ENCODE measurements around the gene IFI44L. TPM values are rescaled to one million over a fixed set of nuclear protein-coding genes. Genes with fewer than 3 reads are reported as not detected.

IFI44L gene
- total and polyA plus RNA-seq, 2 donors, result 30.9 to 49.1 TPM

GRCh38 chr1:78672428-78672827, 52.2 kb downstream of the IFI44L start:
- 96% methylated on average over 1 of the region's 1 CpG for WGBS
- no peaks in the 10 kb centered on the region for H3K36me3 ChIP-seq (ENCODE audit: control insufficient read depth in 2 of 2, insufficient read depth in 2 of 2, low read length in 1 of 2)
- H3K4me1 ChIP-seq (ENCODE audit: control insufficient read depth in 2 of 2, insufficient read depth in 2 of 2, low read length in 2 of 2), result no peaks in the 10 kb centered on the region
- no peak for DNase-seq (ENCODE audit: low read depth in 6 of 9, low spot score in 9 of 9)
- H3K9me3 ChIP-seq (ENCODE audit: control insufficient read depth in 2 of 2, insufficient read depth in 1 of 2, low read length in 1 of 2), result no peaks in the 10 kb centered on the region
- H3K27me3 ChIP-seq (ENCODE audit: control insufficient read depth in 2 of 2, insufficient read depth in 1 of 2, low read length in 1 of 2), result no peaks in the 10 kb centered on the region
- H3K4me3 ChIP-seq (ENCODE audit: low read length in 2 of 2), result no peak overlapping the region
- no peak overlapping the region for H3K27ac ChIP-seq (ENCODE audit: low read depth in 1 of 2, low read length in 1 of 2)

GRCh38 chr1:78673120-78673519, 52.9 kb downstream of the IFI44L start:
- Histone ChIP-seq H3K36me3 (ENCODE audit: control insufficient read depth in 2 of 2, insufficient read depth in 2 of 2, low read length in 1 of 2) (no peaks in the 10 kb centered on the region), H3K9me3 (ENCODE audit: control insufficient read depth in 2 of 2, insufficient read depth in 1 of 2, low read length in 1 of 2) (no peaks in the 10 kb centered on the region), H3K4me1 (ENCODE audit: control insufficient read depth in 2 of 2, insufficient read depth in 2 of 2, low read length in 2 of 2) (no peaks in the 10 kb centered on the region), H3K27ac (ENCODE audit: low read depth in 1 of 2, low read length in 1 of 2) (no peak overlapping the region), H3K27me3 (ENCODE audit: control insufficient read depth in 2 of 2, insufficient read depth in 1 of 2, low read length in 1 of 2) (no peaks in the 10 kb centered on the region), H3K4me3 (ENCODE audit: low read length in 2 of 2) (no peak overlapping the region)
- 97% methylated on average over 5 of the region's 5 CpGs for WGBS
- peak in 1 of 9 donors; percentile 19 for DNase-seq (ENCODE audit: low read depth in 6 of 9, low spot score in 9 of 9)

- 56% methylated on average over 9 of the region's 9 CpGs for WGBS
- Histone ChIP-seq H3K4me3 (ENCODE audit: low read length in 2 of 2) (no peak overlapping the region), H3K27me3 (ENCODE audit: control insufficient read depth in 2 of 2, insufficient read depth in 1 of 2, low read length in 1 of 2) (no peaks in the 10 kb centered on the region), H3K36me3 (ENCODE audit: control insufficient read depth in 2 of 2, insufficient read depth in 2 of 2, low read length in 1 of 2) (no peaks in the 10 kb centered on the region), H3K4me1 (ENCODE audit: control insufficient read depth in 2 of 2, insufficient read depth in 2 of 2, low read length in 2 of 2) (peaks cover 0 to 3% of the 10 kb centered on the region in 2 donors), H3K9me3 (ENCODE audit: control insufficient read depth in 2 of 2, insufficient read depth in 1 of 2, low read length in 1 of 2) (no peaks in the 10 kb centered on the region), H3K27ac (ENCODE audit: low read depth in 1 of 2, low read length in 1 of 2) (no peak overlapping the region)
- DNase-seq (ENCODE audit: low read depth in 6 of 9, low spot score in 9 of 9), result peak in 8 of 9 donors; percentile 28 to 76 (median 48)
Measured at GRCh38 chr1:78676347-78676982, 56.2 kb downstream of the IFI44L start.

- Histone ChIP-seq H3K27ac (ENCODE audit: low read depth in 1 of 2, low read length in 1 of 2) (no peak overlapping the region), H3K4me3 (ENCODE audit: low read length in 2 of 2) (no peak overlapping the region), H3K9me3 (ENCODE audit: control insufficient read depth in 2 of 2, insufficient read depth in 1 of 2, low read length in 1 of 2) (no peaks in the 10 kb centered on the region), H3K27me3 (ENCODE audit: control insufficient read depth in 2 of 2, insufficient read depth in 1 of 2, low read length in 1 of 2) (no peaks in the 10 kb centered on the region), H3K36me3 (ENCODE audit: control insufficient read depth in 2 of 2, insufficient read depth in 2 of 2, low read length in 1 of 2) (no peaks in the 10 kb centered on the region), H3K4me1 (ENCODE audit: control insufficient read depth in 2 of 2, insufficient read depth in 2 of 2, low read length in 2 of 2) (peaks cover 0 to 3% of the 10 kb centered on the region in 2 donors)
- DNase-seq (ENCODE audit: low read depth in 6 of 9, low spot score in 9 of 9), result no peak
- WGBS, result 95% methylated on average over 3 of the region's 3 CpGs
Measured at GRCh38 chr1:78676993-78677392, 56.7 kb downstream of the IFI44L start.

- no peak overlapping the region for H3K4me3 ChIP-seq (ENCODE audit: low read length in 2 of 2)
- no peak overlapping the region for H3K27ac ChIP-seq (ENCODE audit: low read depth in 1 of 2, low read length in 1 of 2)
- H3K9me3 ChIP-seq (ENCODE audit: control insufficient read depth in 2 of 2, insufficient read depth in 1 of 2, low read length in 1 of 2), result no peaks in the 10 kb centered on the region
Measured at GRCh38 chr1:78677788-78678187, 57.5 kb downstream of the IFI44L start.

GRCh38 chr1:78678324-78678723, 58.1 kb downstream of the IFI44L start:
- Histone ChIP-seq H3K4me3 (ENCODE audit: low read length in 2 of 2) (no peak overlapping the region), H3K27ac (ENCODE audit: low read depth in 1 of 2, low read length in 1 of 2) (no peak overlapping the region), H3K36me3 (ENCODE audit: control insufficient read depth in 2 of 2, insufficient read depth in 2 of 2, low read length in 1 of 2) (no peaks in the 10 kb centered on the region), H3K4me1 (ENCODE audit: control insufficient read depth in 2 of 2, insufficient read depth in 2 of 2, low read length in 2 of 2) (peaks cover 0 to 3% of the 10 kb centered on the region in 2 donors), H3K27me3 (ENCODE audit: control insufficient read depth in 2 of 2, insufficient read depth in 1 of 2, low read length in 1 of 2) (no peaks in the 10 kb centered on the region), H3K9me3 (ENCODE audit: control insufficient read depth in 2 of 2, insufficient read depth in 1 of 2, low read length in 1 of 2) (no peaks in the 10 kb centered on the region)
- DNase-seq (ENCODE audit: low read depth in 6 of 9, low spot score in 9 of 9), result peak in 1 of 9 donors; percentile 18

More at GRCh38 chr1:78677788-78678187, 57.5 kb downstream of the IFI44L start:
- peaks cover 0 to 3% of the 10 kb centered on the region in 2 donors for H3K4me1 ChIP-seq (ENCODE audit: control insufficient read depth in 2 of 2, insufficient read depth in 2 of 2, low read length in 2 of 2)
- H3K36me3 ChIP-seq (ENCODE audit: control insufficient read depth in 2 of 2, insufficient read depth in 2 of 2, low read length in 1 of 2), result no peaks in the 10 kb centered on the region
- H3K27me3 ChIP-seq (ENCODE audit: control insufficient read depth in 2 of 2, insufficient read depth in 1 of 2, low read length in 1 of 2), result no peaks in the 10 kb centered on the region
- WGBS, result 98% methylated on average over 3 of the region's 3 CpGs
- DNase-seq (ENCODE audit: low read depth in 6 of 9, low spot score in 9 of 9), result no peak

- no peak overlapping the region for H3K27ac ChIP-seq (ENCODE audit: low read depth in 1 of 2, low read length in 1 of 2)
- H3K27me3 ChIP-seq (ENCODE audit: control insufficient read depth in 2 of 2, insufficient read depth in 1 of 2, low read length in 1 of 2), result no peaks in the 10 kb centered on the region
- no peak overlapping the region for H3K4me3 ChIP-seq (ENCODE audit: low read length in 2 of 2)
- H3K4me1 ChIP-seq (ENCODE audit: control insufficient read depth in 2 of 2, insufficient read depth in 2 of 2, low read length in 2 of 2), result peaks cover 0 to 3% of the 10 kb centered on the region in 2 donors
- no peaks in the 10 kb centered on the region for H3K9me3 ChIP-seq (ENCODE audit: control insufficient read depth in 2 of 2, insufficient read depth in 1 of 2, low read length in 1 of 2)
- 91% methylated on average over 2 of the region's 2 CpGs for WGBS
- DNase-seq (ENCODE audit: low read depth in 6 of 9, low spot score in 9 of 9), result no peak
- H3K36me3 ChIP-seq (ENCODE audit: control insufficient read depth in 2 of 2, insufficient read depth in 2 of 2, low read length in 1 of 2), result no peaks in the 10 kb centered on the region
Measured at GRCh38 chr1:78681265-78681664, 61.0 kb downstream of the IFI44L start.

- Histone ChIP-seq H3K27me3 (ENCODE audit: control insufficient read depth in 2 of 2, insufficient read depth in 1 of 2, low read length in 1 of 2) (no peaks in the 10 kb centered on the region), H3K9me3 (ENCODE audit: control insufficient read depth in 2 of 2, insufficient read depth in 1 of 2, low read length in 1 of 2) (no peaks in the 10 kb centered on the region), H3K4me1 (ENCODE audit: control insufficient read depth in 2 of 2, insufficient read depth in 2 of 2, low read length in 2 of 2) (peaks cover 0 to 3% of the 10 kb centered on the region in 2 donors), H3K4me3 (ENCODE audit: low read length in 2 of 2) (no peak overlapping the region), H3K27ac (ENCODE audit: low read depth in 1 of 2, low read length in 1 of 2) (no peak overlapping the region), H3K36me3 (ENCODE audit: control insufficient read depth in 2 of 2, insufficient read depth in 2 of 2, low read length in 1 of 2) (no peaks in the 10 kb centered on the region)
- WGBS, result 74% methylated on average over 3 of the region's 3 CpGs
- DNase-seq (ENCODE audit: low read depth in 6 of 9, low spot score in 9 of 9), result no peak
Measured at GRCh38 chr1:78682496-78682895, 62.2 kb downstream of the IFI44L start.

- 81% methylated on average over 2 of the region's 2 CpGs for WGBS
- DNase-seq (ENCODE audit: low read depth in 6 of 9, low spot score in 9 of 9), result no peak
- H3K27me3 ChIP-seq (ENCODE audit: control insufficient read depth in 2 of 2, insufficient read depth in 1 of 2, low read length in 1 of 2), result no peaks in the 10 kb centered on the region
Measured at GRCh38 chr1:78683079-78683478, 62.8 kb downstream of the IFI44L start.

More at GRCh38 chr1:78683079-78683478, 62.8 kb downstream of the IFI44L start:
- no peak overlapping the region for H3K27ac ChIP-seq (ENCODE audit: low read depth in 1 of 2, low read length in 1 of 2)
- no peak overlapping the region for H3K4me3 ChIP-seq (ENCODE audit: low read length in 2 of 2)
- no peaks in the 10 kb centered on the region for H3K9me3 ChIP-seq (ENCODE audit: control insufficient read depth in 2 of 2, insufficient read depth in 1 of 2, low read length in 1 of 2)
- H3K36me3 ChIP-seq (ENCODE audit: control insufficient read depth in 2 of 2, insufficient read depth in 2 of 2, low read length in 1 of 2), result no peaks in the 10 kb centered on the region
- H3K4me1 ChIP-seq (ENCODE audit: control insufficient read depth in 2 of 2, insufficient read depth in 2 of 2, low read length in 2 of 2), result peaks cover 0 to 3% of the 10 kb centered on the region in 2 donors

Measured in thymus (tissue), 11 donors.